ENCODE measurements around the gene ZNF3. TPM values are rescaled to one million over a fixed set of nuclear protein-coding genes. Genes with fewer than 3 reads are reported as not detected.

ZNF3 gene
- polyA plus RNA-seq, 1 experiment, result 37.0 TPM

GRCh38 chr7:100027197-100027596, 54.3 kb downstream of the ZNF3 start:
- H3K27ac ChIP-seq (ENCODE audit: low read depth, low read length), result no peak overlapping the region
- H3K9me3 ChIP-seq (ENCODE audit: control insufficient read depth, insufficient read depth, low read length), result peaks cover under 1% of the 10 kb centered on the region; the same call in 1 of the 2 replicates
- DNase-seq (ENCODE audit: low read depth, low spot score), result no peak
- ChIA-PET CTCF (interaction anchor here (1.3 kb wide), 1 partner anchor 11 kb away, joined by 3 read pairs; no protein-coding TSS in a partner anchor), POLR2A (interaction anchor here (1.0 to 1.1 kb wide), 3 partner anchors 8 to 15 kb away, joined by 3 to 8 read pairs (median 5); partner anchors contain the start of gene ZKSCAN1)
- no peaks in the 10 kb centered on the region for H3K27me3 ChIP-seq (ENCODE audit: control insufficient read depth, insufficient read depth, low read length)
- TF ChIP-seq CTCF (IDR thresholded peaks at IDR 0.05; ENCODE audit: low read depth, low read length), result no peak
- H3K4me3 ChIP-seq (ENCODE audit: low read depth, low read length), result no peak overlapping the region

- no peaks in the 10 kb centered on the region for H3K9me3 ChIP-seq (ENCODE audit: control insufficient read depth, insufficient read depth, low read length)
- TF ChIP-seq CTCF (IDR thresholded peaks at IDR 0.05; ENCODE audit: low read depth, low read length), result no peak
- no peaks in the 10 kb centered on the region for H3K27me3 ChIP-seq (ENCODE audit: control insufficient read depth, insufficient read depth, low read length)
- ChIA-PET CTCF (no interaction called here), POLR2A (no interaction called here)
- no peak for DNase-seq (ENCODE audit: low read depth, low spot score)
- no peak overlapping the region for H3K27ac ChIP-seq (ENCODE audit: low read depth, low read length)
- no peak overlapping the region for H3K4me3 ChIP-seq (ENCODE audit: low read depth, low read length)
Observed at GRCh38 chr7:100024020-100024619, 57.4 kb downstream of the ZNF3 start.

- no peak for DNase-seq (ENCODE audit: low read depth, low spot score)
- TF ChIP-seq CTCF (IDR thresholded peaks at IDR 0.05; ENCODE audit: low read depth, low read length), result no peak
- no peaks in the 10 kb centered on the region for H3K27me3 ChIP-seq (ENCODE audit: control insufficient read depth, insufficient read depth, low read length)
- no peaks in the 10 kb centered on the region for H3K9me3 ChIP-seq (ENCODE audit: control insufficient read depth, insufficient read depth, low read length)
- H3K27ac ChIP-seq (ENCODE audit: low read depth, low read length), result no peak overlapping the region
- POLR2A ChIA-PET, result no interaction called here
- CTCF ChIA-PET, result no interaction called here
- no peak overlapping the region for H3K4me3 ChIP-seq (ENCODE audit: low read depth, low read length)
Observed at GRCh38 chr7:100023526-100023925, 58.0 kb downstream of the ZNF3 start.

GRCh38 chr7:100022621-100023020, 58.9 kb downstream of the ZNF3 start:
- no peak for DNase-seq (ENCODE audit: low read depth, low spot score)
- H3K27ac ChIP-seq (ENCODE audit: low read depth, low read length), result no peak overlapping the region
- no peak overlapping the region for H3K4me3 ChIP-seq (ENCODE audit: low read depth, low read length)
- ChIA-PET POLR2A (no interaction called here), CTCF (interaction anchor here (1.5 kb wide), 1 partner anchor 29 kb away, joined by 5 read pairs; no protein-coding TSS in a partner anchor)
- H3K9me3 ChIP-seq (ENCODE audit: control insufficient read depth, insufficient read depth, low read length), result no peaks in the 10 kb centered on the region
- no peaks in the 10 kb centered on the region for H3K27me3 ChIP-seq (ENCODE audit: control insufficient read depth, insufficient read depth, low read length)
- TF ChIP-seq CTCF (IDR thresholded peaks at IDR 0.05; ENCODE audit: low read depth, low read length), result no peak

- no peaks in the 10 kb centered on the region for H3K9me3 ChIP-seq (ENCODE audit: control insufficient read depth, insufficient read depth, low read length)
- ChIA-PET CTCF (interaction anchor here (0.5 to 1.5 kb wide), 5 partner anchors 20 to 581 kb away, joined by 3 to 6 read pairs (median 4); no protein-coding TSS in a partner anchor), POLR2A (interaction anchor here (0.7 to 1.3 kb wide), 2 partner anchors 28 to 212 kb away, joined by 3 to 5 read pairs; partner anchors contain the start of gene ZSCAN21)
- no peaks in the 10 kb centered on the region for H3K27me3 ChIP-seq (ENCODE audit: control insufficient read depth, insufficient read depth, low read length)
- H3K27ac ChIP-seq (ENCODE audit: low read depth, low read length), result no peak overlapping the region
- no peak overlapping the region for H3K4me3 ChIP-seq (ENCODE audit: low read depth, low read length)
- no peak for DNase-seq (ENCODE audit: low read depth, low spot score)
- TF ChIP-seq CTCF (IDR thresholded peaks at IDR 0.05; ENCODE audit: low read depth, low read length), result no peak
Observed at GRCh38 chr7:100021297-100021696, 60.2 kb downstream of the ZNF3 start.

Data from AG04450 (cell line).